Lung (tissue), 12 donors: ENCODE results near the gene GRM5. TPM values are rescaled to one million over a fixed set of nuclear protein-coding genes. Genes with fewer than 3 reads are reported as not detected.

Source experiments
- ATAC-seq: fragments of 200-7000 bp; cut with Tn5 transposase; one replicate; pipeline ENCODE4 v1.9.1; 2020; ENCODE audit warnings: moderate number of reproducible peaks; ENCODE audit not compliant: insufficient read depth, low FRiP score
- DNase-seq, 3 donors: peaks; one replicate each; pipeline ENCODE4 v3.0.0-alpha.2; 2013 to 2017
- H3K27ac ChIP-seq, 2 donors: one replicate each; pipeline ENCODE4 v1.5.1; 2013; ENCODE audit warnings: mild to moderate bottlenecking in 2 of 2, moderate library complexity in 2 of 2, control low read depth in 1 of 2, inconsistent platforms in 1 of 2, low read depth in 1 of 2, low read length in 1 of 2
- H3K27me3 ChIP-seq, 3 donors: one replicate each; pipeline ENCODE4 v1.5.1; 2013; ENCODE audit warnings: low read length in 2 of 3; ENCODE audit not compliant: control insufficient read depth in 3 of 3, insufficient read depth in 3 of 3
- H3K36me3 ChIP-seq, 4 donors: one replicate each; pipeline ENCODE4 v1.5.1; 2013; ENCODE audit warnings: low read length in 4 of 4, mild to moderate bottlenecking in 1 of 4, moderate library complexity in 1 of 4; ENCODE audit not compliant: control insufficient read depth in 4 of 4, insufficient read depth in 4 of 4
- H3K4me1 ChIP-seq, 5 donors: one replicate each; pipeline ENCODE4 v1.5.1; 2013; ENCODE audit warnings: low read length in 5 of 5, mild to moderate bottlenecking in 2 of 5, moderate library complexity in 1 of 5; ENCODE audit not compliant: control insufficient read depth in 5 of 5, insufficient read depth in 5 of 5
- H3K4me3 ChIP-seq: one replicate; pipeline ENCODE4 v1.5.1; 2013; ENCODE audit warnings: mild to moderate bottlenecking, control low read depth, moderate library complexity
- H3K9ac ChIP-seq, 2 donors: one replicate each; pipeline ENCODE4 v1.5.1; 2013; ENCODE audit warnings: low read length in 2 of 2, control low read depth in 1 of 2; ENCODE audit not compliant: insufficient read depth in 1 of 2
- H3K9me3 ChIP-seq, 4 donors: one replicate each; pipeline ENCODE4 v1.5.1; 2013; ENCODE audit warnings: low read length in 3 of 4, mild to moderate bottlenecking in 1 of 4, moderate library complexity in 1 of 4; ENCODE audit not compliant: control insufficient read depth in 4 of 4, insufficient read depth in 3 of 4
- CTCF ChIP-seq: IDR thresholded peaks from 2 replicates; pipeline ENCODE4 v1.5.1; 2012; ENCODE audit warnings: mild to moderate bottlenecking; ENCODE audit errors: control extremely low read depth, extremely low read depth
- WGBS, 2 donors: extraction: QIAGEN DNeasy Blood & Tissue Kit; methylation state at CpG; one replicate each; pipeline ENCODE4 v1.1.7; 2013; 5-methylcytosine and 5-hydroxymethylcytosine counted together
- polyA plus RNA-seq, 2 donors: library from polyadenylated mRNA; stranded (reverse); fragments of 200-250 nt; gene quantifications; one replicate each; pipeline ENCODE4 v1.2.1, GENCODE V29; 2013
- total RNA-seq, 2 donors: library from RNA; depleted of rRNA in 1 of 2; stranded (reverse); fragments of >200 nt in 1 of 2; gene quantifications; one replicate each; pipeline ENCODE4 v1.2.1, GENCODE V29; 2014 to 2021
- donor health status: control.
- donor health status: control.
- donor health status: Bipolar disorder and iron deficiency.
- donor health status: healthy.
- donor health status: DM: yes; HTN: yes; CAD: no.

The GRM5 gene
- total and polyA plus RNA-seq, 4 donors, result 0.02 to 1.2 (median 0.35) TPM

- H3K9me3 ChIP-seq, result peaks cover 0 to 7% (median 1%) of the 10 kb centered on the region in 4 donors
- H3K9ac ChIP-seq, result no peak overlapping the region
- no peak overlapping the region for H3K27ac ChIP-seq
- ATAC-seq (no peak), DNase-seq (no peak)
- H3K4me1 ChIP-seq, result peaks cover 0 to 11% (median 0%) of the 10 kb centered on the region in 5 donors
- no peaks in the 10 kb centered on the region for H3K27me3 ChIP-seq
- WGBS, 2 donors, result 86 to 87% methylated on average over 3 of the region's 3 CpGs
- no peaks in the 10 kb centered on the region for H3K36me3 ChIP-seq
- TF ChIP-seq CTCF, result no peak
- no peak overlapping the region for H3K4me3 ChIP-seq
Measured at GRCh38 chr11:88831303-88831890, 234.4 kb downstream of the GRM5 start.

- no peaks in the 10 kb centered on the region for H3K27me3 ChIP-seq
- WGBS, 2 donors, result 41 to 55% methylated on average over 3 of the region's 3 CpGs
- no peak overlapping the region for H3K9ac ChIP-seq
- H3K9me3 ChIP-seq, result peaks cover 0 to 7% (median 1%) of the 10 kb centered on the region in 4 donors
- peaks cover 0 to 11% (median 0%) of the 10 kb centered on the region in 5 donors for H3K4me1 ChIP-seq
- ATAC-seq (no peak), DNase-seq (peak in 2 of 3 donors; percentile 27 to 38)
- H3K4me3 ChIP-seq, result no peak overlapping the region
- no peak overlapping the region for H3K27ac ChIP-seq
- H3K36me3 ChIP-seq, result no peaks in the 10 kb centered on the region
- TF ChIP-seq CTCF, result no peak
Measured at GRCh38 chr11:88827018-88827676, 238.6 kb downstream of the GRM5 start.

GRCh38 chr11:88819616-88820015 lies 246.2 kb downstream of the GRM5 start:
- no peak for TF ChIP-seq CTCF
- Histone ChIP-seq H3K4me3 (no peak overlapping the region), H3K9me3 (no peaks in the 10 kb centered on the region), H3K27me3 (no peaks in the 10 kb centered on the region), H3K9ac (no peak overlapping the region), H3K27ac (no peak overlapping the region), H3K4me1 (no peaks in the 10 kb centered on the region), H3K36me3 (no peaks in the 10 kb centered on the region)
- WGBS, 2 donors, result 85 to 88% methylated on average over 3 of the region's 3 CpGs
- ATAC-seq (no peak), DNase-seq (no peak)
